Ishikawa (cell line): ENCODE data around the gene LHFPL2.

Source experiments
- CEBPB ChIP-seq: IDR thresholded peaks from 2 replicates; pipeline ENCODE4 v1.6.1; 2012
- CREB1 ChIP-seq: IDR thresholded peaks from 2 replicates; pipeline ENCODE4 v1.6.1; 2012; ENCODE audit warnings: low read depth
- EGR1 ChIP-seq: IDR thresholded peaks from 2 replicates; pipeline ENCODE4 v1.6.1; 2012
- EP300 ChIP-seq: IDR thresholded peaks from 2 replicates; pipeline ENCODE4 v1.6.1; 2012; ENCODE audit warnings: borderline replicate concordance
- FOXM1 ChIP-seq: IDR thresholded peaks from 2 replicates; pipeline ENCODE4 v1.6.1; 2012; ENCODE audit warnings: low read depth, borderline replicate concordance
- MAX ChIP-seq: IDR thresholded peaks from 2 replicates; pipeline ENCODE4 v1.6.1; 2012
- NFIC ChIP-seq: IDR thresholded peaks from 2 replicates; pipeline ENCODE4 v1.6.1; 2012
- RAD21 ChIP-seq: IDR thresholded peaks from 2 replicates; pipeline ENCODE4 v1.6.1; 2012; ENCODE audit warnings: low read depth
- REST ChIP-seq: IDR thresholded peaks from 2 replicates; pipeline ENCODE4 v1.6.1; 2012; ENCODE audit warnings: low read depth, mild to moderate bottlenecking
- TAF1 ChIP-seq: IDR thresholded peaks from 2 replicates; pipeline ENCODE4 v1.6.1; 2012; ENCODE audit warnings: low read depth, mild to moderate bottlenecking
- TCF12 ChIP-seq: IDR thresholded peaks from 2 replicates; pipeline ENCODE4 v1.6.1; 2012; ENCODE audit warnings: low read depth
- TEAD4 ChIP-seq: IDR thresholded peaks from 2 replicates; pipeline ENCODE4 v1.6.1; 2012
- YY1 ChIP-seq: IDR thresholded peaks from 2 replicates; pipeline ENCODE4 v1.6.1; 2012; ENCODE audit warnings: low read depth
- ZBTB7A ChIP-seq: IDR thresholded peaks from 2 replicates; pipeline ENCODE4 v1.6.1; 2012; ENCODE audit warnings: low read depth
- TF ChIP-seq, protein P1 (sequence below): IDR thresholded peaks from 2 replicates; pipeline ENCODE4 v1.6.1; 2012

Gene LHFPL2

DNA sequence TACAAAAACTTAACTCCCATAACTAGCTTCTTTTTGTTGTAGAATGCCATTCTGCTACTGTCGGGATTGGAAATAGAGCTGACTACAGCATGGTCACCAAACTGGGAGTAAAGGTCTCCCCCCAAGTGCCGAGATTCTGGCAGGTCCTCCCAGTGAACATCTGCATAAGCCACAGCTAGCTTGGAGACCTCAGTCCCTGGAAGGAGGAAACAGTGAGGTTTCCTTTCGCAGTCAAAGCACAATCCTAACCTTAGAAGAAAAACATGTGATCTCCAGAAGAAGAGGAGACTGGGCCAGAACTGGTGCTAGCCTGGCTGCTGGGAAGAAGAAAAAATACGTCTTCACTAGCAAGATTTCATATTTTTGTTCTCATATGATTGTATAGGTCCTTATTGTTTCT, 160.7 kb downstream of the LHFPL2 start:
- no peak for TF ChIP-seq FOXM1
- no peak for TF ChIP-seq YY1
- no peak for TF ChIP-seq TEAD4
- TF ChIP-seq NFIC: no peak
- no peak for TF ChIP-seq ZBTB7A

- TF ChIP-seq RAD21 (no peak), CREB1 (no peak), EGR1 (no peak), TCF12 (no peak), ZBTB7A (no peak), TAF1 (no peak), NFIC (no peak), MAX (no peak)
- TF ChIP-seq, protein P1, sequence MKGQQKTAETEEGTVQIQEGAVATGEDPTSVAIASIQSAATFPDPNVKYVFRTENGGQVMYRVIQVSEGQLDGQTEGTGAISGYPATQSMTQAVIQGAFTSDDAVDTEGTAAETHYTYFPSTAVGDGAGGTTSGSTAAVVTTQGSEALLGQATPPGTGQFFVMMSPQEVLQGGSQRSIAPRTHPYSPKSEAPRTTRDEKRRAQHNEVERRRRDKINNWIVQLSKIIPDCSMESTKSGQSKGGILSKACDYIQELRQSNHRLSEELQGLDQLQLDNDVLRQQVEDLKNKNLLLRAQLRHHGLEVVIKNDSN: no peak
Measured at GRCh38 chr5:78486218-78486617, 162.4 kb downstream of the LHFPL2 start.

DNA sequence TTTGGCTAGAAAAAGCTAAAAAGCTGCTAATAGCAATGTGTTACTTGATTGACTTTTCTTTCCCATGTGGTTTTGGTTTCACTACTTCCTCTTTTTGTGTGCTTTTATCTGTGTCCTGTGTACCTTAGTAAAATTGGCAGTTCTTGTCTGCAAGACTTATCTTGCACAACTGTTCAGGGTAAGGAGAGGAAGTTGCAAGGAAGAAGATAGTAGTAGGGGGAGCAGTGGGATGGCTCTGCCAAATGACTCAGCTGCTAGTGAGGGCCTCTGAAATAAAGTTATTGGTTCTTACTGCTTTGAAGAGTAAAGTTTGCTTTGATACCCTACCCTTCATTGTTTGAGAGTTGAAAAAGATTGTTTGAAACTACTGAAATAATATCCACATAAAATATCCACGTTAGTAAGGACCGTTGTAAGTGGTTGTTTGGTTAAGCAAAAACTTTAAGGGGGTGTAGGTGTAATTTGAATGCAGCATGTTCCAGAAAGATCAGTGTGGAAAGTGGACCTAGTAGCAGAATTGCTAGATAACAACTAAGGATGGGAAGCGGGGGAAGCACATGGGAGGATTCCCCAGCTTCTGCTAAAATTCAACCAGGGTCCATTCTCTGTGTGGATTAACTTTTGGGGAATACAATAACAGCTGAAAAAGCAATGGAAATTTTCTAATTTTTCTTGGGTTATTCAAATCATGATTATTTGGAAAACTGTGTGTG, 164.6 kb downstream of the LHFPL2 start:
- TF ChIP-seq TEAD4 (no peak), YY1 (no peak), CREB1 (no peak), FOXM1 (no peak), CEBPB (no peak), EGR1 (no peak), TAF1 (no peak), ZBTB7A (no peak), NFIC (no peak), RAD21 (no peak)
- TF ChIP-seq, protein P1: no peak

DNA sequence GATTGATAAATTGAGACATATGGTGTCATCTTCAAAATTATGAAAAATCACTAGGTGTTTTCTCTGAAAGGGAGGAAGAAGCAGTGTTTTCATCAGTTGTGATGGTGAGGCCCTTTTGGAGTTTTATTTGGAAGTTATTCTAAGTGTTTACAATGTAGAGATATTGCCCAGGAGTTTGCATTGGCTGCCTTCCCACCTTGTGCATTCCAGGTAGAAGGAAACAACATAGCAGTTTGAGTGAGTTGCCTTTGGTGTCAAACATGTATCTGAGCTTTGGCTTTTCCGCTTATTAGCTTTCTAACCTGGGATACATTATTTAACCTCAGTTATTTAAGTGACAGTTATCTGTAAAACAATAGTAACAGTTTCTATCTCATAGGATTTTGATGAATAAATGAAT, 165.6 kb downstream of the LHFPL2 start:
- TF ChIP-seq CEBPB: no peak
- no peak for TF ChIP-seq FOXM1
- TF ChIP-seq TAF1: no peak

GRCh38 chr5:78476795-78477194, 171.8 kb downstream of the LHFPL2 start:
- no peak for TF ChIP-seq REST
- TF ChIP-seq, protein P1: no peak
- TF ChIP-seq FOXM1: no peak
- TF ChIP-seq YY1: no peak
- TF ChIP-seq ZBTB7A: no peak
- TF ChIP-seq CREB1: no peak
- TF ChIP-seq EGR1: no peak
- TF ChIP-seq NFIC: no peak
- no peak for TF ChIP-seq MAX
- no peak for TF ChIP-seq TEAD4
- TF ChIP-seq CEBPB: no peak
- no peak for TF ChIP-seq RAD21
- TF ChIP-seq EP300: no peak
- TF ChIP-seq TCF12: no peak
- no peak for TF ChIP-seq TAF1

- TF ChIP-seq TCF12 (no peak), NFIC (no peak), MAX (no peak), TEAD4 (no peak), ZBTB7A (no peak)
Measured at GRCh38 chr5:78475370-78475769, 173.2 kb downstream of the LHFPL2 start.

GRCh38 chr5:78473751-78474150, 174.8 kb downstream of the LHFPL2 start:
- TF ChIP-seq TEAD4 (no peak), EP300 (no peak), REST (no peak), TAF1 (no peak), MAX (no peak), YY1 (no peak)
- TF ChIP-seq, protein P1: no peak
